ENCODE data around the gene TSSC4.

- TF ChIP-seq CTCF (IDR thresholded peaks at IDR 0.05) (no peak), POLR2A (IDR thresholded peaks at IDR 0.05) (no peak)
Observed at GRCh38 chr11:2360081-2360642, 40.4 kb upstream of the TSSC4 start.
